SU-DHL-6 (cell line): Measurements from ENCODE around the gene HK1.

ENCODE experiments used
- H2AFZ ChIP-seq: fragments of 200-600 bp; sonication (generic); 2 replicates; pipeline ENCODE4 v1.6.1; 2014; ENCODE audit warnings: low read depth, mild to moderate bottlenecking, moderate library complexity, mixed read lengths, antibody characterized with exemption, low read length; ENCODE audit not compliant: severe bottlenecking
- H3F3A ChIP-seq: fragments of 200-600 bp; shearing (Covaris generic); 2 replicates; pipeline ENCODE4 v1.6.0; 2016; ENCODE audit warnings: antibody characterized with exemption, mild to moderate bottlenecking; ENCODE audit not compliant: insufficient read depth
- H3K27ac ChIP-seq: fragments of 200-600 bp; sonication (generic); 2 replicates; pipeline ENCODE4 v1.5.1; 2016; ENCODE audit warnings: low read depth, mild to moderate bottlenecking, low read length, moderate library complexity, mixed read lengths
- H3K27me3 ChIP-seq: fragments of 200-600 bp; sonication (generic), shearing (Covaris generic); 2 replicates; pipeline ENCODE4 v1.6.0; 2014; ENCODE audit warnings: mild to moderate bottlenecking, low read length
- H3K36me3 ChIP-seq: fragments of 200-600 bp; sonication (generic); 2 replicates; pipeline ENCODE4 v1.6.1; 2014; ENCODE audit warnings: mild to moderate bottlenecking, low read length, mixed read lengths
- H3K4me2 ChIP-seq: fragments of 300-600, 200-600 bp; shearing (Covaris generic), sonication (generic); 2 replicates; pipeline ENCODE4 v1.6.0; 2014; ENCODE audit warnings: low read length, low read depth, mild to moderate bottlenecking; ENCODE audit not compliant: poor library complexity, severe bottlenecking
- H3K4me3 ChIP-seq: fragments of 200-600 bp; sonication (generic); 2 replicates; pipeline ENCODE4 v1.5.1; 2014; ENCODE audit warnings: antibody characterized with exemption, low read length, mild to moderate bottlenecking, mixed read lengths; ENCODE audit not compliant: insufficient read depth, poor library complexity, severe bottlenecking
- H3K79me2 ChIP-seq: fragments of 200-600 bp; sonication (generic); 2 replicates; pipeline ENCODE4 v1.6.1; 2014; ENCODE audit warnings: mild to moderate bottlenecking, low read length, moderate library complexity; ENCODE audit not compliant: insufficient read depth
- H3K9ac ChIP-seq: fragments of 200-600 bp; sonication (generic); 2 replicates; pipeline ENCODE4 v1.7.0; 2014; ENCODE audit warnings: mild to moderate bottlenecking, low read length
- H3K9me2 ChIP-seq: fragments of 200-600 bp; sonication (generic); replicated peaks from 2 replicates; pipeline ENCODE4 v1.6.1; 2014; ENCODE audit warnings: low read length; ENCODE audit not compliant: insufficient read depth
- H3K9me3 ChIP-seq: fragments of 200-600 bp; sonication (generic); 2 replicates; pipeline ENCODE4 v1.6.1; 2014; ENCODE audit warnings: low read length, mixed read lengths; ENCODE audit not compliant: insufficient read depth
- H4K20me1 ChIP-seq: fragments of 200-600 bp; sonication (generic); 2 replicates; pipeline ENCODE4 v1.6.1; 2014; ENCODE audit warnings: low read depth, mild to moderate bottlenecking, antibody characterized with exemption, low read length, moderate library complexity, mixed read lengths
- EZH2phosphoT487 ChIP-seq: fragments of 200-600 bp; sonication (generic), shearing (Covaris generic); conservative IDR thresholded peaks from 2 replicates; pipeline ENCODE4 v1.6.1; 2018; ENCODE audit warnings: mild to moderate bottlenecking, antibody characterized with exemption, low read length, moderate library complexity, mixed read lengths
- TF ChIP-seq, protein P1 (sequence below): fragments of 200-600 bp; sonication (generic); IDR thresholded peaks from one replicate; pipeline ENCODE4 v1.5.1; 2017; ENCODE audit warnings: antibody characterized with exemption, mild to moderate bottlenecking, low read length, moderate library complexity; ENCODE audit not compliant: insufficient read depth, poor library complexity, severe bottlenecking

The HK1 gene

DNA sequence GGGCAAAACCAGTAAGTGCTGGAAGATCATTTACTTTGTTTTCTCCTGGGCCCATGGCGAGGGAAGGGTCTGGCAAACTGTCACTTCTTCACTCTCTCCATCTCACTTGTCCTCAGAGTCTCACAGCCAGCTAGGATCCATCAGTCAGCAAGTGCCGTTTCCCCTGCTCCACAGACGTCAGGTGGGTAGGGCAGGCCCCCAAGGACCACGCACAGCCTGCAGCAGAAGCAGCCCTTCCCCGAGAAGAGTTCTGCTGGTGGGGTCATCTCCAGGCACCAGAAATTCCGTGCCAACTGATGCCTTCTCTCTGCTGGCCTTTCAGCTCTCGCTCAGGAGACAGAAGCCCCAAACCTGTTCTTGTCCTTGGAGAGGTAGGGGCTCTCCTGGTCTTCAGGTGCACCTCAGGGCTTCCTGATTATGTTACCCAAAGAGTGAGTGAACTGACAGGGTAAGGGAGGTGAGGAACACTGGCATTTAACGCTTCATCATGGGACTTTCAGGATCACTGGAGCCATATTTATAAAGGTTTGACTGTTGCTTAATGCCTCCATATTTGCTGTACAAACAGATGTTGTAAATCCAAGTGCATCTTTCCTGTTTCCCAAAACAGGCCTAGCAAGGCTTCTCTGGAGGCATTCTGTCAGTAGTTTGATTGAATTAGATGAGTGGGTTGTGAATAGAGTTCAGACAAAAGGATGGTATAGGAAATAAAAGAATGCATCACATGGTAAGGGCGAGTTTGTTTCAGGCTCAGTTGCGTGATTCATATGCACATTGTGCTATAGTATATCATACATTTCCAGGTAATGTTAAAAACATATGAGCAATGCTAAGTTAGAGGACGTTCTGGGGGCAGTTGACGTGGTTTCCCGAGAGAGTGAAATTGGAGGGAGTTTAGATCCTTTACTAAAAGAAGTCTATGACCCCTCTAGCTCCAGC, 159.3 kb downstream of the HK1 start:
- H3K36me3 ChIP-seq = no peaks in the 10 kb centered on the region
- no peaks in the 10 kb centered on the region for H3K9me2 ChIP-seq
- H3K4me2 ChIP-seq = no peak overlapping the region
- H3K27me3 ChIP-seq = no peaks in the 10 kb centered on the region
- H4K20me1 ChIP-seq = no peaks in the 10 kb centered on the region
- no peak overlapping the region for H3K27ac ChIP-seq
- no peaks in the 10 kb centered on the region for H3K9me3 ChIP-seq
- no peak overlapping the region for H3K4me3 ChIP-seq
- H3F3A ChIP-seq = no peaks in the 10 kb centered on the region
- H2AFZ ChIP-seq = no peak overlapping the region
- H3K9ac ChIP-seq = no peak overlapping the region
- no peaks in the 10 kb centered on the region for H3K79me2 ChIP-seq
- TF ChIP-seq EZH2phosphoT487 = no peak
- TF ChIP-seq, protein P1, sequence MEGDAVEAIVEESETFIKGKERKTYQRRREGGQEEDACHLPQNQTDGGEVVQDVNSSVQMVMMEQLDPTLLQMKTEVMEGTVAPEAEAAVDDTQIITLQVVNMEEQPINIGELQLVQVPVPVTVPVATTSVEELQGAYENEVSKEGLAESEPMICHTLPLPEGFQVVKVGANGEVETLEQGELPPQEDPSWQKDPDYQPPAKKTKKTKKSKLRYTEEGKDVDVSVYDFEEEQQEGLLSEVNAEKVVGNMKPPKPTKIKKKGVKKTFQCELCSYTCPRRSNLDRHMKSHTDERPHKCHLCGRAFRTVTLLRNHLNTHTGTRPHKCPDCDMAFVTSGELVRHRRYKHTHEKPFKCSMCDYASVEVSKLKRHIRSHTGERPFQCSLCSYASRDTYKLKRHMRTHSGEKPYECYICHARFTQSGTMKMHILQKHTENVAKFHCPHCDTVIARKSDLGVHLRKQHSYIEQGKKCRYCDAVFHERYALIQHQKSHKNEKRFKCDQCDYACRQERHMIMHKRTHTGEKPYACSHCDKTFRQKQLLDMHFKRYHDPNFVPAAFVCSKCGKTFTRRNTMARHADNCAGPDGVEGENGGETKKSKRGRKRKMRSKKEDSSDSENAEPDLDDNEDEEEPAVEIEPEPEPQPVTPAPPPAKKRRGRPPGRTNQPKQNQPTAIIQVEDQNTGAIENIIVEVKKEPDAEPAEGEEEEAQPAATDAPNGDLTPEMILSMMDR = no peak

DNA sequence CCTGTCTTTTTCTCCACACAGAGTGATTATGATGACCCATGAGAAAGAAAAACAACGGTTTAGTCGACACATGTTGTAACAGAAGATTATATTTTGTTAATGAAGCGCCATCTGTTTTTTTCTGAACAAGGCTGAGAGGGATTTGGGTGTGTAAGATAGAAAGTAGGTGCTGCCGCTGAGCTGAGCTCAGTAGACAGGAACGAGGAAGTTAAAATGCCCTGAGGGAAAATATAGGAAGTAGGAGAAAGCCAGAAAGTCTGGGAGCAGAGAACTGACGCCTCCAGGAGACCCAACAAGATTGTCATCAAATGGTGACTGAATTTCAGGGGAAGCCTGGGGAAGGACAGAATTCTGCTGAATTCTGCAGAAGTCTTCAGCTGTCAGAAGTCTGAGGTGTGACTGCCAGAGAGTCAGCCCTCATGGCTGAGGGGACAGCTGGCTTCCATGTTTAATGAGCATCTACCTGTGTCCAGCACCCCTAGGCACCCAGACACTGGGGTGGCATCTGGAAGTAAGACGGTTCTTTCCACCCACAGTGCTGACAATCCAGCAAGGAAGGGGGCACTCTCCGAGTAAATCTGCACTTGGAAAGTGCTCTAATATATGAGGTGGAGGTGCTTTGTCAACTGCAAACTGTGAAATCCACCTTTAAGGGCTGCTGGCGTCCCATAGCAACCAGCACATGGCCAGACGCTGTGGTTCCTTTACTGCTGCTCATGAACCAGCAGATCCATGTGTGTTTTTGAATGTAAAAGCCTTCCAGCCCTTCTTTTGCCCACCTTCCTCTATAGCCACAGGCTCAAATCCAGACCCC, 160.4 kb downstream of the HK1 start:
- no peaks in the 10 kb centered on the region for H3K9me3 ChIP-seq
- H3K9me2 ChIP-seq = no peaks in the 10 kb centered on the region
- H3K27me3 ChIP-seq = no peaks in the 10 kb centered on the region
- no peaks in the 10 kb centered on the region for H3F3A ChIP-seq
- no peak overlapping the region for H3K27ac ChIP-seq
- no peaks in the 10 kb centered on the region for H3K36me3 ChIP-seq
- no peak overlapping the region for H3K4me3 ChIP-seq
- H3K9ac ChIP-seq = no peak overlapping the region
- H3K79me2 ChIP-seq = no peaks in the 10 kb centered on the region
- no peak overlapping the region for H3K4me2 ChIP-seq
- TF ChIP-seq, protein P1 = no peak
- no peak for TF ChIP-seq EZH2phosphoT487
- H2AFZ ChIP-seq = no peak overlapping the region
- no peaks in the 10 kb centered on the region for H4K20me1 ChIP-seq

DNA sequence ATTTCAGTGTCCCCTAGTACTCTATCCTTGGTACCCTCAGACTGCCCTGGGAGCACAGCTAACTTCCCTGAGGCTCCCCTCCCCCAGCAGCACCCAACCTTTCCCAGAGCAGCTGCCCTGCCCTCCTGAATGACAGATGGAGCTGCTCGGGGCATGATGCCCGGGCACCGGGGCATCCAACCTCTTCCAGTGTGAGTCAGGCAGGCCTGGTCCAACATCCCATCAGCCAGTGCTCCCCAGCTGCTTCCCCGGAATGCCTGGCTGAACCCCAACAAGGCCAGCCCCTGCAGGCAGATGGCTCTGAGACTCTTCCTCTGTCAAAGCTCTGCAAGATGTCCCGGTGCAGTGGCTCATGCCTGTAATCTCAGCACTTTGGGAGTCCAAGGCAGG, 161.0 kb downstream of the HK1 start:
- H3K4me2 ChIP-seq = no peak overlapping the region
- no peak overlapping the region for H3K27ac ChIP-seq

More for the DNA sequence above, 161.0 kb downstream of the HK1 start:
- no peak overlapping the region for H3K4me3 ChIP-seq
- no peaks in the 10 kb centered on the region for H3K27me3 ChIP-seq
- TF ChIP-seq EZH2phosphoT487 = no peak
- TF ChIP-seq, protein P1 = no peak
- no peaks in the 10 kb centered on the region for H3F3A ChIP-seq
- H3K9me2 ChIP-seq = no peaks in the 10 kb centered on the region
- H3K36me3 ChIP-seq = no peaks in the 10 kb centered on the region
- H4K20me1 ChIP-seq = no peaks in the 10 kb centered on the region
- no peak overlapping the region for H2AFZ ChIP-seq
- no peak overlapping the region for H3K9ac ChIP-seq
- H3K9me3 ChIP-seq = no peaks in the 10 kb centered on the region
- no peaks in the 10 kb centered on the region for H3K79me2 ChIP-seq
